Astrocyte (in vitro differentiated cells and primary cell): ENCODE results near the gene RNF157. TPM values are rescaled to one million over a fixed set of nuclear protein-coding genes. Genes with fewer than 3 reads are reported as not detected.
"Not testable (repeated sequence)": the region's sequence is repeated elsewhere in the genome, so short reads cannot be mapped to it uniquely, and the experiment has no call there.

Experiments used
- DNase-seq: peaks from one replicate; pipeline ENCODE4 v3.0.0-alpha.2; 2010; ENCODE audit warnings: low read depth
- FAIRE-seq: peaks from 2 replicates; lab custom pipeline; 2011; peaks lifted over from hg19 to GRCh38; lab: Jason Lieb, UNC
- H2AFZ ChIP-seq: 2 replicates; pipeline ENCODE4 v1.6.0; 2012; ENCODE audit warnings: low read depth, low read length, inconsistent platforms
- H3K27ac ChIP-seq: 2 replicates; pipeline ENCODE4 v1.5.1; 2011; ENCODE audit warnings: low read depth, low read length, inconsistent platforms
- H3K27me3 ChIP-seq: 2 replicates; pipeline ENCODE4 v1.6.0; 2011; ENCODE audit warnings: low read length, inconsistent platforms; ENCODE audit not compliant: insufficient read depth
- H3K36me3 ChIP-seq: 2 replicates; pipeline ENCODE4 v1.5.1; 2011; ENCODE audit warnings: low read length, inconsistent platforms; ENCODE audit not compliant: insufficient read depth
- H3K4me1 ChIP-seq: 2 replicates; pipeline ENCODE4 v1.5.1; 2011; ENCODE audit warnings: low read length, inconsistent platforms; ENCODE audit not compliant: insufficient read depth
- H3K4me2 ChIP-seq: 2 replicates; pipeline ENCODE4 v1.6.0; 2012; ENCODE audit warnings: low read length, inconsistent platforms
- H3K4me3 ChIP-seq: 2 replicates; pipeline ENCODE4 v1.5.1; 2011; ENCODE audit warnings: low read depth, mild to moderate bottlenecking, low read length, inconsistent platforms; ENCODE audit not compliant: insufficient read depth
- H3K79me2 ChIP-seq: 2 replicates; pipeline ENCODE4 v1.6.0; 2012; ENCODE audit warnings: mild to moderate bottlenecking, low read length, inconsistent platforms; ENCODE audit not compliant: insufficient read depth
- H3K9ac ChIP-seq: 2 replicates; pipeline ENCODE4 v1.6.0; 2012; ENCODE audit warnings: mild to moderate bottlenecking, low read length, inconsistent platforms
- H3K9me3 ChIP-seq: 2 replicates; pipeline ENCODE4 v1.5.1; 2012; ENCODE audit warnings: low read depth, mild to moderate bottlenecking, low read length, inconsistent platforms; ENCODE audit not compliant: insufficient read depth
- H4K20me1 ChIP-seq: 2 replicates; pipeline ENCODE4 v1.6.0; 2012; ENCODE audit warnings: low read length, inconsistent platforms; ENCODE audit not compliant: insufficient read depth
- H3K27ac Mint-ChIP-seq: one replicate; pipeline ENCODE4 v1.8.0; 2021; ENCODE audit warnings: mild to moderate bottlenecking, mixed read lengths; ENCODE audit not compliant: unreplicated experiment
- H3K27me3 Mint-ChIP-seq: one replicate; pipeline ENCODE4 v1.8.0; 2021; ENCODE audit warnings: low read depth, mixed read lengths; ENCODE audit not compliant: unreplicated experiment
- H3K36me3 Mint-ChIP-seq: one replicate; pipeline ENCODE4 v1.8.0; 2021; ENCODE audit warnings: low read depth, mixed read lengths; ENCODE audit not compliant: unreplicated experiment
- H3K4me1 Mint-ChIP-seq: one replicate; pipeline ENCODE4 v1.8.0; 2021; ENCODE audit warnings: low read depth, mixed read lengths; ENCODE audit not compliant: unreplicated experiment
- H3K4me3 Mint-ChIP-seq: one replicate; pipeline ENCODE4 v1.8.0; 2021; ENCODE audit warnings: mild to moderate bottlenecking, moderate library complexity, mixed read lengths; ENCODE audit not compliant: unreplicated experiment
- H3K9me3 Mint-ChIP-seq: one replicate; pipeline ENCODE4 v1.8.0; 2021; ENCODE audit warnings: mild to moderate bottlenecking, mixed read lengths; ENCODE audit not compliant: unreplicated experiment
- EZH2 ChIP-seq: IDR thresholded peaks from 2 replicates; pipeline ENCODE4 v1.6.1; 2012; ENCODE audit warnings: mild to moderate bottlenecking, low read length, inconsistent platforms; ENCODE audit not compliant: insufficient read depth
- total RNA-seq: library from RNA; stranded (reverse); gene quantifications from 2 replicates; pipeline ENCODE4 v1.2.1, GENCODE V29; 2021
- TF ChIP-seq, protein P1 (sequence below): IDR thresholded peaks from 2 replicates; pipeline ENCODE4 v1.5.1; 2011; ENCODE audit warnings: low read depth, mild to moderate bottlenecking, inconsistent platforms, low read length, moderate library complexity; ENCODE audit not compliant: insufficient read depth

RNF157 gene
- total RNA-seq, 1 donor from 2014 or later = 1.4 TPM

DNA sequence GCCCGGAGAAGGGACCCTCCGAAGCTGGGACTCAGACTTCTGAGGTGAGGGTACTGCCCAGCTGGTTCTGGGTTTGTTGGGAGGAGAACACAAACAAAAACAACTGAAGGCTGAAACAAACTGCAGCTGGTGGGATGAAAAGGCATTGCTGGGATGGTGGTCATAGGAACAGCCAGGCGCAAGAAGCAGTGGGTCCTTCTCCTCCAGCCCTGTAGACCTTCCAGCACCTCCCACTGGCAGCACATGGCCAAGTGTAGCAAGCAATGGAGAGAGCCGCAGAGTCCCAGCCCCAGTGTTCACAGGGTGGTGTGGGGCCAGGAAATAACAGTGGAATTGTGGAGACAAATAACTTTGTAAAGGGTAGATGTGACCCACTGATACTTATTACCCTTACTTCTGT, 50.6 kb downstream of the RNF157 start:
- FAIRE-seq = no peak
- H3K27ac Mint-ChIP-seq = no peak overlapping the region

GRCh38 chr17:76189247-76189646, 51.0 kb downstream of the RNF157 start:
- Mint-ChIP-seq H3K27me3 (peaks cover 8% of the 10 kb centered on the region), H3K4me1 (no peaks in the 10 kb centered on the region), H3K4me3 (no peak overlapping the region), H3K27ac (no peak overlapping the region), H3K9me3 (no peaks in the 10 kb centered on the region), H3K36me3 (no peaks in the 10 kb centered on the region)
- Histone ChIP-seq H3K36me3 (no peaks in the 10 kb centered on the region), H2AFZ (no peak overlapping the region), H3K4me2 (no peak overlapping the region), H3K27ac (no peak overlapping the region), H3K4me1 (no peaks in the 10 kb centered on the region), H3K9me3 (no peaks in the 10 kb centered on the region), H3K27me3 (peaks cover 5% of the 10 kb centered on the region), H3K4me3 (no peak overlapping the region), H4K20me1 (no peaks in the 10 kb centered on the region), H3K9ac (no peak overlapping the region), H3K79me2 (no peaks in the 10 kb centered on the region)
- no peak for FAIRE-seq
- no peak for DNase-seq
- no peak for TF ChIP-seq EZH2
- TF ChIP-seq, protein P1, sequence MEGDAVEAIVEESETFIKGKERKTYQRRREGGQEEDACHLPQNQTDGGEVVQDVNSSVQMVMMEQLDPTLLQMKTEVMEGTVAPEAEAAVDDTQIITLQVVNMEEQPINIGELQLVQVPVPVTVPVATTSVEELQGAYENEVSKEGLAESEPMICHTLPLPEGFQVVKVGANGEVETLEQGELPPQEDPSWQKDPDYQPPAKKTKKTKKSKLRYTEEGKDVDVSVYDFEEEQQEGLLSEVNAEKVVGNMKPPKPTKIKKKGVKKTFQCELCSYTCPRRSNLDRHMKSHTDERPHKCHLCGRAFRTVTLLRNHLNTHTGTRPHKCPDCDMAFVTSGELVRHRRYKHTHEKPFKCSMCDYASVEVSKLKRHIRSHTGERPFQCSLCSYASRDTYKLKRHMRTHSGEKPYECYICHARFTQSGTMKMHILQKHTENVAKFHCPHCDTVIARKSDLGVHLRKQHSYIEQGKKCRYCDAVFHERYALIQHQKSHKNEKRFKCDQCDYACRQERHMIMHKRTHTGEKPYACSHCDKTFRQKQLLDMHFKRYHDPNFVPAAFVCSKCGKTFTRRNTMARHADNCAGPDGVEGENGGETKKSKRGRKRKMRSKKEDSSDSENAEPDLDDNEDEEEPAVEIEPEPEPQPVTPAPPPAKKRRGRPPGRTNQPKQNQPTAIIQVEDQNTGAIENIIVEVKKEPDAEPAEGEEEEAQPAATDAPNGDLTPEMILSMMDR = no peak

More for the DNA sequence above, 50.6 kb downstream of the RNF157 start:
- Histone ChIP-seq H3K36me3 (no peaks in the 10 kb centered on the region), H3K27ac (no peak overlapping the region), H3K9ac (no peak overlapping the region), H4K20me1 (no peaks in the 10 kb centered on the region), H3K4me3 (no peak overlapping the region), H3K4me1 (no peaks in the 10 kb centered on the region), H3K4me2 (no peak overlapping the region), H2AFZ (no peak overlapping the region), H3K9me3 (no peaks in the 10 kb centered on the region), H3K27me3 (peaks cover 5% of the 10 kb centered on the region), H3K79me2 (no peaks in the 10 kb centered on the region)
- no peak for DNase-seq
- H3K27me3 Mint-ChIP-seq = peaks cover 8% of the 10 kb centered on the region
- no peaks in the 10 kb centered on the region for H3K9me3 Mint-ChIP-seq
- no peak overlapping the region for H3K4me3 Mint-ChIP-seq
- no peaks in the 10 kb centered on the region for H3K36me3 Mint-ChIP-seq
- H3K4me1 Mint-ChIP-seq = no peaks in the 10 kb centered on the region
- TF ChIP-seq, protein P1 = no peak
- no peak for TF ChIP-seq EZH2

- Histone ChIP-seq H3K27ac (no peak overlapping the region), H3K27me3 (peaks cover 5% of the 10 kb centered on the region), H3K4me2 (no peak overlapping the region), H3K9me3 (no peaks in the 10 kb centered on the region), H3K4me3 (no peak overlapping the region), H2AFZ (no peak overlapping the region), H4K20me1 (no peaks in the 10 kb centered on the region), H3K9ac (no peak overlapping the region), H3K36me3 (no peaks in the 10 kb centered on the region), H3K4me1 (no peaks in the 10 kb centered on the region), H3K79me2 (no peaks in the 10 kb centered on the region)
- FAIRE-seq = no peak
- no peaks in the 10 kb centered on the region for H3K36me3 Mint-ChIP-seq
- no peak for TF ChIP-seq EZH2
- TF ChIP-seq, protein P1 = no peak
- DNase-seq = no peak
- H3K4me3 Mint-ChIP-seq = no peak overlapping the region
- H3K9me3 Mint-ChIP-seq = no peaks in the 10 kb centered on the region
- H3K27ac Mint-ChIP-seq = no peak overlapping the region
- peaks cover 8% of the 10 kb centered on the region for H3K27me3 Mint-ChIP-seq
- no peaks in the 10 kb centered on the region for H3K4me1 Mint-ChIP-seq
These were observed 51.9 kb downstream of the RNF157 start for GRCh38 chr17:76188213-76189016.

DNA sequence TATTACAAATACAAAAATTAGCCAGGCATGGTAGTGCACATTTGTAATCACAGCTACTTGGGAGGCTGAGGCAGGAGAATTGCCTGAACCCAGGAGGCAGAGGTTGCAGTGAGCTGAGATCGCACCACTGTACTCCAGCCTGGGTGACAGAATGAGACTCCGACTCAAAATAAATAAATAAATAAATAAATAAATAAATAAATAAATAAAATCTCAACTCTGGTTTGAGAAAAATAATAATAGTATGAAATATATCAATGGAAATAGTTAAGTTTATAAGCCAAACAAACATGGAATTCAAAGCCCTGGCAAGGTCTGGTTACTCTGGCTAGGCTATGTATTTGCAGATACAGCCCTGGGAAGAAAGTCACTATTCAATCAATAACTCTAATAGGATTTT, 53.5 kb downstream of the RNF157 start:
- not testable (repeated sequence) for H4K20me1 ChIP-seq, DNase-seq, H3K79me2 ChIP-seq, FAIRE-seq, H3K27me3 ChIP-seq, H3K27ac Mint-ChIP-seq, H3K4me2 ChIP-seq, H3K9me3 Mint-ChIP-seq, H3K4me3 ChIP-seq, H3K9me3 ChIP-seq, H3K36me3 ChIP-seq, H3K4me3 Mint-ChIP-seq, H2AFZ ChIP-seq, H3K9ac ChIP-seq, H3K36me3 Mint-ChIP-seq, H3K4me1 Mint-ChIP-seq, H3K27me3 Mint-ChIP-seq, H3K4me1 ChIP-seq, H3K27ac ChIP-seq
